ENCODE results near the gene RAD50. TPM values are rescaled to one million over a fixed set of nuclear protein-coding genes. Genes with fewer than 3 reads are reported as not detected.

Gene RAD50
- polyA plus RNA-seq, 1 of the 3 experiments (the other 2 are of a cell fraction): 20.0 TPM

GRCh38 chr5:132684922-132685720 is 128.3 kb downstream of the RAD50 start:
- no peak overlapping the region for H3K4me3 ChIP-seq (ENCODE audit: low read depth in 2 of 2, low read length in 1 of 2)
- no peaks in the 10 kb centered on the region for H3K79me2 ChIP-seq (ENCODE audit: insufficient read depth)
- TF ChIP-seq POLR2AphosphoS5 (IDR thresholded peaks at IDR 0.05; ENCODE audit: low read depth, low read length) (no peak), RAD21 (IDR thresholded peaks at IDR 0.05; ENCODE audit: low read length) (no peak)
- no peaks in the 10 kb centered on the region for H3F3A ChIP-seq (replicated peaks; ENCODE audit: insufficient read depth)
- H3K9me2 ChIP-seq: no peaks in the 10 kb centered on the region
- H3K4me2 ChIP-seq: no peak overlapping the region
- CTCF ChIA-PET: interaction anchor here (1.5 kb wide), 1 partner anchor 158 kb away, joined by 5 read pairs; no protein-coding TSS in a partner anchor
- no peaks in the 10 kb centered on the region for H3K36me3 ChIP-seq (replicated peaks in 1 of 2; ENCODE audit: control insufficient read depth in 1 of 2, insufficient read depth in 2 of 2, low read length in 1 of 2)
- H2AFZ ChIP-seq (ENCODE audit: low read depth): no peak overlapping the region
- no peaks in the 10 kb centered on the region for H3K27me3 ChIP-seq (ENCODE audit: insufficient read depth)
- DNase-seq: no peak
- no peaks in the 10 kb centered on the region for H3K4me1 ChIP-seq (ENCODE audit: control insufficient read depth in 1 of 2, insufficient read depth in 2 of 2, low read depth in 1 of 2, low read length in 1 of 2)
- H3K9ac ChIP-seq: no peak overlapping the region
- H4K20me1 ChIP-seq (ENCODE audit: insufficient read depth): no peaks in the 10 kb centered on the region
- WGBS (ENCODE audit: low lambda C conversion rate): 91% methylated on average over 12 of the region's 12 CpGs
- no peaks in the 10 kb centered on the region for H3K9me3 ChIP-seq
- POLR2A ChIA-PET: no interaction called here
- H3K27ac ChIP-seq (ENCODE audit: low read depth in 2 of 2, low read length in 1 of 2): no peak overlapping the region

GRCh38 chr5:132686193-132686592 is 129.4 kb downstream of the RAD50 start:
- ChIA-PET CTCF (interaction anchor here (1.5 kb wide), 1 partner anchor 134 kb away, joined by 5 read pairs; no protein-coding TSS in a partner anchor), POLR2A (no interaction called here)
- H3F3A ChIP-seq (replicated peaks; ENCODE audit: insufficient read depth): no peaks in the 10 kb centered on the region
- no peak for DNase-seq
- H3K9me2 ChIP-seq: no peaks in the 10 kb centered on the region
- H3K4me1 ChIP-seq (ENCODE audit: control insufficient read depth in 1 of 2, insufficient read depth in 2 of 2, low read depth in 1 of 2, low read length in 1 of 2): no peaks in the 10 kb centered on the region
- H3K4me3 ChIP-seq (ENCODE audit: low read depth in 2 of 2, low read length in 1 of 2): no peak overlapping the region
- WGBS (ENCODE audit: low lambda C conversion rate): 100% methylated on average over 3 of the region's 3 CpGs
- H3K36me3 ChIP-seq (replicated peaks in 1 of 2; ENCODE audit: control insufficient read depth in 1 of 2, insufficient read depth in 2 of 2, low read length in 1 of 2): no peaks in the 10 kb centered on the region
- H2AFZ ChIP-seq (ENCODE audit: low read depth): no peak overlapping the region
- H3K27me3 ChIP-seq (ENCODE audit: insufficient read depth): no peaks in the 10 kb centered on the region
- H4K20me1 ChIP-seq (ENCODE audit: insufficient read depth): no peaks in the 10 kb centered on the region
- no peak overlapping the region for H3K9ac ChIP-seq
- no peaks in the 10 kb centered on the region for H3K9me3 ChIP-seq
- H3K27ac ChIP-seq (ENCODE audit: low read depth in 2 of 2, low read length in 1 of 2): no peak overlapping the region
- no peak overlapping the region for H3K4me2 ChIP-seq
- TF ChIP-seq CTCF (IDR thresholded peaks at IDR 0.05) (no peak), RXRA (IDR thresholded peaks at IDR 0.05; ENCODE audit: borderline replicate concordance, low read depth) (no peak), PBX3 (IDR thresholded peaks at IDR 0.05) (no peak), FOXJ3 (CRISPR knock-in tag; IDR thresholded peaks at IDR 0.05) (no peak), POLR2AphosphoS5 (IDR thresholded peaks at IDR 0.05; ENCODE audit: low read depth, low read length) (no peak), EP300 (IDR thresholded peaks at IDR 0.05; ENCODE audit: borderline replicate concordance in 1 of 2, low read depth in 1 of 2, low read length in 1 of 2) (no peak), JUND (IDR thresholded peaks at IDR 0.05) (no peak), SMC3 (IDR thresholded peaks at IDR 0.05; ENCODE audit: low read depth, low read length) (no peak), REST (IDR thresholded peaks at IDR 0.05; ENCODE audit: low read depth, low read length) (no peak), MAX (IDR thresholded peaks at IDR 0.05; ENCODE audit: low read depth) (no peak), IRF3 (IDR thresholded peaks at IDR 0.05; ENCODE audit: low read depth, low read length) (no peak), TEAD4 (IDR thresholded peaks at IDR 0.05; ENCODE audit: borderline replicate concordance, insufficient read depth) (no peak), CHD2 (IDR thresholded peaks at IDR 0.05; ENCODE audit: low read length, partially characterized antibody) (no peak)
- no peaks in the 10 kb centered on the region for H3K79me2 ChIP-seq (ENCODE audit: insufficient read depth)
